GM13977 (cell line): Measurements from ENCODE around the gene ZNF467.

Experiments used
- DNase-seq: peaks from one replicate; pipeline ENCODE4 v3.0.0; 2012; ENCODE audit warnings: low spot score
- in situ Hi-C: fragments of 300-500 bp; cut with MboI; formaldehyde crosslinking; loops from one replicate; pipeline ENCODE4 v1.12.0; 2022; ENCODE audit warnings: low sequenced_read_pairs, low pct_unique_long_range_greater_than_20kb, mixed read lengths, inconsistent platforms; ENCODE audit not compliant: unreplicated experiment
- TF ChIP-seq, protein P1 (sequence below): IDR thresholded peaks from 2 replicates; pipeline ENCODE4 v1.5.1; 2012; ENCODE audit warnings: mild to moderate bottlenecking, control low read depth; ENCODE audit not compliant: insufficient read depth; ENCODE audit errors: extremely low read depth, missing control alignments

Gene ZNF467

GRCh38 chr7:149763563-149764240 is 9.7 kb downstream of the ZNF467 start:
- no peak for DNase-seq
- in situ Hi-C loops = no loop called here
- TF ChIP-seq, protein P1, sequence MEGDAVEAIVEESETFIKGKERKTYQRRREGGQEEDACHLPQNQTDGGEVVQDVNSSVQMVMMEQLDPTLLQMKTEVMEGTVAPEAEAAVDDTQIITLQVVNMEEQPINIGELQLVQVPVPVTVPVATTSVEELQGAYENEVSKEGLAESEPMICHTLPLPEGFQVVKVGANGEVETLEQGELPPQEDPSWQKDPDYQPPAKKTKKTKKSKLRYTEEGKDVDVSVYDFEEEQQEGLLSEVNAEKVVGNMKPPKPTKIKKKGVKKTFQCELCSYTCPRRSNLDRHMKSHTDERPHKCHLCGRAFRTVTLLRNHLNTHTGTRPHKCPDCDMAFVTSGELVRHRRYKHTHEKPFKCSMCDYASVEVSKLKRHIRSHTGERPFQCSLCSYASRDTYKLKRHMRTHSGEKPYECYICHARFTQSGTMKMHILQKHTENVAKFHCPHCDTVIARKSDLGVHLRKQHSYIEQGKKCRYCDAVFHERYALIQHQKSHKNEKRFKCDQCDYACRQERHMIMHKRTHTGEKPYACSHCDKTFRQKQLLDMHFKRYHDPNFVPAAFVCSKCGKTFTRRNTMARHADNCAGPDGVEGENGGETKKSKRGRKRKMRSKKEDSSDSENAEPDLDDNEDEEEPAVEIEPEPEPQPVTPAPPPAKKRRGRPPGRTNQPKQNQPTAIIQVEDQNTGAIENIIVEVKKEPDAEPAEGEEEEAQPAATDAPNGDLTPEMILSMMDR = no peak

DNA sequence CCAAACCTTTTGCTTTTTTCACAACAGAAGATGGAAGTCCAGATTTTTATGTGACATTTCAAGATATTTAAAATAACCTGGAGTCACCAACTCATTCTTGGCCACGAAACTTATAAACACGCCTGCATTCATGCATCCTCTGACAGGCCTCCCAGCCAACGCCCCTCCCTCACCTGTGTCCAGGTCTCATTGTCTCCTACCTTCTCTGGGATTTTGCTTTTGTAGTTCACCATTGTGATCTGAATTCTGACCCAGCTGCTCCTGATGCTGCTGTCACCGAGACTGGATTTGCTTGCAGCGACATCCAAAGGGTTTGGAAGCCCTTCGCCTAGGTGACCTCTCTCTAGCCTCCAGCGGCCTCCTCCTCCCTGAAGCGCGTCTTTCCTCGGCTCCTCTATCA is 10.8 kb downstream of the ZNF467 start:
- in situ Hi-C loops = no loop called here
- DNase-seq = no peak
- TF ChIP-seq, protein P1 = no peak

DNA sequence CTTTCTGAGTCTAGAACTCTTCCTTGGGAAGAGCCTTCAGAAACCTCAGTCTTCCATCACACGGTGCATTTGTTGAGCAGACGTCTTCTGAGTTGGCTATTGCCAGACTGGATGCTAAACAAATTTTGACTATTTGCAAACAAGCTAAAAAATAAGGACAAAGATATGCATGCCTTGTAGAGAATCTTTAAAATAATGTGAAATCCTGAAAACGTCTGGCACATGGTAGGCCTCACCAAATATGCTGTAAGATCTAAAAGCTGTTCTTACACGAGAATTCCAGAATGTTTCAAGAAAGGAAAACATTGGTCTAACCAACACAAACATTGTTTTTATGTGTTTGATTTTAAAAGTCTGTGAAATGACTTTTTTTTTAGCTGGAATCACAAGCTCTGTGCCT is 11.3 kb downstream of the ZNF467 start:
- no peak for DNase-seq
- in situ Hi-C loops = no loop called here
- TF ChIP-seq, protein P1 = no peak

DNA sequence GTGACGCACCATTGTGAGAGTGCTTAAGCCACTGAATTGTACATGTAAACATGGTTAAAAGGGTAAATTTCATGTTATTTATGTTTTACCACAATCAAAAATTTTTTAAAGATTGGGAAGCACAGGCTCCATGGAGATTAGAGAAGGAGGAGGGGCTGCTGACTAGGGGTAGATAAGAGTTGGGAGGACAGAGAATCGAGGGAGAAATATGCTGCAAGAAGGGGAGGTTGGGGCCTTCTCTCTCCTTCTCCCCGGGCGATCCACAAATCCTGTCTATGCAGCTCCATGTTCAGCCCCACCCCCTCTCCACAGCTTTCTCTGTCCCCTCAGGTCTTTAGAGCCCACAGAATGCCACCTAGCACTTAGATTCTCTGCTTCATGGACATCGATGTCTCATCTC is 12.1 kb downstream of the ZNF467 start:
- in situ Hi-C loops = no loop called here
- no peak for DNase-seq
- TF ChIP-seq, protein P1 = no peak

GRCh38 chr7:149760538-149760937 is 12.8 kb downstream of the ZNF467 start:
- no peak for DNase-seq
- in situ Hi-C loops = no loop called here
- TF ChIP-seq, protein P1 = no peak

GRCh38 chr7:149759093-149759860 is 14.1 kb downstream of the ZNF467 start:
- in situ Hi-C loops = no loop called here
- TF ChIP-seq, protein P1 = no peak
- no peak for DNase-seq
